HG03439 (cell line): ENCODE measurements around the gene TINCR.

Source experiments
- ATAC-seq: cut with Tn5 transposase; IDR thresholded peaks from one replicate; pipeline ENCODE4 v1.9.1; 2021; ENCODE audit warnings: mild to moderate bottlenecking, moderate library complexity; ENCODE audit not compliant: unreplicated experiment

Gene TINCR

GRCh38 chr19:5519076-5519475 is 48.7 kb downstream of the TINCR start:
- ATAC-seq: no peak

GRCh38 chr19:5515737-5516136 is 52.0 kb downstream of the TINCR start:
- ATAC-seq: no peak

- no peak for ATAC-seq
Measured at GRCh38 chr19:5514001-5514400, 53.8 kb downstream of the TINCR start.

GRCh38 chr19:5512715-5513114 is 55.0 kb downstream of the TINCR start:
- no peak for ATAC-seq
